Hematopoietic multipotent progenitor cell treated with erythropoietin and hydrocortisone succinate and interleukin-3 and kit ligand, for 6 days (in vitro differentiated cells): ENCODE data around the gene POU6F2.
"Not testable (repeated sequence)": the region's sequence is repeated elsewhere in the genome, so short reads cannot be mapped to it uniquely, and the experiment has no call there.

ENCODE experiments used
- DNase-seq: peaks from one replicate; pipeline ENCODE4 v3.0.0-alpha.2; 2015

POU6F2 gene

DNA sequence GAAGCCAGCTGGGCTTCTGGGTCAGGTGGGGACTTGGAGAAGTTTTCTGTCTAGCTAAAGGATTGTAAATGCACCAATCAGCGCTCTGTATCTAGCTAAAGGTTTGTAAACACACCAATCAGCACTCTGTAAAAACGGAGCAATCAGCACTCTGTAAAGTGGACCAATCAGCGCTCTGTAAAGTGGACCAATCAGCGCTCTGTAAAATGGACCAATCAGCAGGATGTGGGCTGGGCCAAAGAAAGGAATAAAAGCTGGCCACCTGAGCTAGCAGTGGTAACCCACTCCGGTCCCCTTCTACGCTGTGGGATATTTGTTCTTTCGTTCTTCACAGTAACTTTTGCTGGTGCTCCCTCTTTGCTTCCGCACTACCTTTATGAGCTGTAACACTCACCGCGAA, 216.7 kb downstream of the POU6F2 start:
- not testable (repeated sequence) for DNase-seq

DNA sequence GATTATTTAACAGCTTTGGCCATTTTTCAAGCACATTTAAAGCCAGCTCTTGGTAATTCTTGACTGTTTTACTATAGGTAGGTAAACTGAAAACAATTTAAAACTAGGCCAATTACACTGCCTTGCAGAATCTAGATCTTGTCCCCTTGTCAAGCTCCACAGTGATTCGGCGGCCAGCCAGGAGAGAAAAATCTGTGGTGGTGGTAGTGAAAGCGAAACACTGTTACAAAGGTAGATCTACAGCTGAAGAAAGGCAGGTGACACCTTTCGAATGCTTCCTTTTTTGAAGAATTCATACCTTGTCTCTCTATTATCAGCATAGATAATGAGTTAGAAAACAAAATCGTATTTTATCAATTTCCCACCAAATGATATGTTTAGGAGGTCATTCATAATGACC, 218.3 kb downstream of the POU6F2 start:
- DNase-seq: no peak

DNA sequence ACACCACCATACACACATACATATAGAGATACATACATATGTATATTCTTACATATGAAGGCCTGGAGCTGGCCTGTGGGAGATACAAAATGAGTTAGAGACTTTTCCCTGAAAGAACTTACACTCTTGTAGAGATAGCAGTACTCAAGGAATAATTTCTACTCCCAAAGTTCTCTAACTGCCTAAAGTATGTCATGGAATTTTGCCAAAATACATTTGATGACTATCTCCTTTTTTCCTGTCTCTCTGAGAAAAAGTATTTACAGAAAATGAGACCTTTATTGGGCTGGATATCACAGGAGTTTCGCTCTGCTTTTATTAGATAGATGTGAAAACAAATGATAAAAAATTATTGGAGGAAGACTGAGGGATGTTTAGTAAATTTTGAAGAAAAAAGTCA, 220.1 kb downstream of the POU6F2 start:
- DNase-seq: no peak

DNA sequence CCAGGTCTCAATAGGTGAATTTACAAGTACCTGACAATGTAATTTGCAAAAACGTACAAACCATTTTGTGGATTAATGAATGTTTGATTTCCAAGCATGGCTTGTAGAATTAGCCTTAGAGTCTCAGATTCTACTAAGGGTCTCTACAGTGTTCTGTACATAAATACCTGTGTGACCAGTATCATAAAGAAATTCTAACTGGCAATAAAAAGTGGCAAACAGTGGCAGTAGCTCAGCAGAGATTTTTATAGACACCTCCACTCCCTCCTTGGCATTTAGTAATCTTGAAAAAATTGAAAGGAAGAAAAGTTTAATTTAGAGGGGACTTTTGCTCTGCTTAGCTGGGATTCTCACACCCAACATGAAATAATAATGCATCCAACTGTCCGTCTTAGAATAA, 220.8 kb downstream of the POU6F2 start:
- DNase-seq: no peak

DNA sequence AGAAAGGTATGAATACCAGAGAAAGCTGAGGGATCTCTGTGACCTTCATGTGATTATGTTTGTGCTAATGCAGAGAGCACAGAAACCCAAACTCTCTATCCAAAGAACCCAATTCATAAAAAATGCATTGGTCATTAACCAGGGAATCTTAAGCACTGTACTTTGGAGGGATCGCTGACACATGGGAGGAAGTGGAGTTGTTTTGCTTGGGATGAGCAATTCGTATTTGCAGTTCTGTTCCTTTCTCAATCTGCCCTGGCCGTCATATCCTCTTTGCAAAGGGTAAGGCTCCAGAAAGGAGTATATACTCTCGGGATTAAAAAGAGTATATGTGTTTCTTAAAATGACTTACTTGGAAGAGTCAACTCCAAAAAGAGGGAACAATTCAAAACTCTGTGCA, 221.3 kb downstream of the POU6F2 start:
- DNase-seq: no peak

DNA sequence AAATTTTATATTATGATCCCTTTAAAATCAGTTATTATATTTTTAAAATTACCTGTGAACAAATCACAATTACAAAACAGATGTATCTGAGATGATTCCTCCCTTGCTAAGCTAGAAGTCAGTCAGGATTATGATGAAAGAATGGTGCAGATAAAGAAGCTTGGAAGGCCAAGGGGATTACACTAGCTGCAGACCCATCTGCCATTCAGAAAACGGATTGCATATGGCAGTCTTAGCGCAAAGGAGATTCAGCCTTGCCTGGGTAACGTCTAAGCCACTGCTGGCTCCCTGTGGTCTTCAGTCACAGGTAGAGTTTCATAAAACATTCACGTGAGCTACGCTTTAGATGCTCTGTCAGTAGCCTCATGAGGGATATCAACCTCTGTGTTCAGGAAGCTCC, 222.2 kb downstream of the POU6F2 start:
- DNase-seq: no peak

DNA sequence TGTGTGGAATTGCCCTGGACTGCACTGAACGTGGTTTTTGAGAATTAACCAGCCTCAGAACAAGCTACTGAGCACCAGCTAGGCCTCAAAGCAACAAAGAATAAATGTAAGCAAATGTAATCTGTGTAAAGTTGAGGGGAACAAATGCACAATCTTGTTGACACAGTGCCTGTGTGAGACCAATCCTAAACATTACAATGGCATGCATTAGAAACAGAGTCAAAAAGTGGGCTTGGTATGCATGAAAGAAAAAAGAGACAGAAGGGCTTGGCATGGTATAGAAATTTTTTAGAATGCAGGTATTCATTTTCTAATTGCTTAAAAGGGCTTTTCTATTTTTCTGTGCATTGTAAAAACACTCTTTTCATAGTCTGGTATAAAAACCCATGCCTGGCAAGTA, 224.3 kb downstream of the POU6F2 start:
- DNase-seq: no peak

DNA sequence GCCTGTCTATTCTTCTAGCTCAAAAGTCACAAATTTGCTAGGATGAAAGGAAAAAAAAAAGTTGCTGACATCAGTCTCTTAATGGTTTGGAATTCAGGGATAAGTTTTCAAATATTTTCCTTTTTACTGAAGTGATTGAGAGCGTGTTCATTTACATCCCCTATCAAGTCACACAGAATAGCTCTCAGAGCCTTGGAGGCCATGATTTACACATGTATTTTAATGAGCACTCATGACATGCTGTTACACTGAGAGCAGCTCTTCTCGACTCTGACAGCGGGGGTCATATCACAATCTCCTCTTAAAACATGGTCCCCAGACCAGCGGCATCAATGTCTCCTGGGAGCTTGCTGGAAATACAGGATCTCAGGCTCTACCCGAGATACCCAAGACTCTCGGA, 232.7 kb downstream of the POU6F2 start:
- no peak for DNase-seq

DNA sequence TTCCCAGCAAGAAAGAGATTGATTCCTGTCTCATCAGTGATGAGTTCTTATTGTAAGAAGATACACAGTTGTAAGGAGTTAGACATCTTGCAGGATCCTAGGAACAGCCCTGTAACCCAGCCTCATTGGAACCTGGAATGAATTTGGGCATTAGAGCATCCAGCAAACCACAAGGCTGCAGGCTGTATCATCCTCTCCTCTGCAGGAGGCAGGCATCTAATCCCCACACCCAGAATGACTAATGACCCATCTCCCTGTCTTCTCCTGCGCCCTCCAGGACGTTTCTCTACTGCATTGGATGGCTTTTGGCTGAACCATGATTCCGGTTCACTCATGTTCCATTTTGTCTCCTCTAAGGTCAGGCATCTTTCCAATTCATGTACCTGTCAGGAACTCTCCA, 233.9 kb downstream of the POU6F2 start:
- no peak for DNase-seq

DNA sequence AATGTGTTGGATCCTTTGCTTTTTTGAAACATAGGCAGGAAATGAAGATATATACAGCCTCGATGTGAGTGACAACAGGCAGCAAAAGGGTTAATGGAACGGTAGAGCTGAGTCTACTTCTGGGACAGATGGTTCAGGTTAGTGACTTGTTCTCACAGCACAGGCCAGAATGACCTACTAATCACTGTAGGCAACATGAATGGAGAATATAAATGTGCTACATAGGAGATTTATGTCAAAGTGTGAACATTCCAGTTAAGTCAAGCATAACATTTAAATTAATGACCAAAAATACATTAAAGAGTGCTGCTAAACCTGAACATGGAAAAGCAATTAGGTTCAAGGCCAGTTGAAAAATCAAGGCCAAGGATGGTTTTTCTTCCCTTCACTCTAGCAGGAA, 235.2 kb downstream of the POU6F2 start:
- no peak for DNase-seq

DNA sequence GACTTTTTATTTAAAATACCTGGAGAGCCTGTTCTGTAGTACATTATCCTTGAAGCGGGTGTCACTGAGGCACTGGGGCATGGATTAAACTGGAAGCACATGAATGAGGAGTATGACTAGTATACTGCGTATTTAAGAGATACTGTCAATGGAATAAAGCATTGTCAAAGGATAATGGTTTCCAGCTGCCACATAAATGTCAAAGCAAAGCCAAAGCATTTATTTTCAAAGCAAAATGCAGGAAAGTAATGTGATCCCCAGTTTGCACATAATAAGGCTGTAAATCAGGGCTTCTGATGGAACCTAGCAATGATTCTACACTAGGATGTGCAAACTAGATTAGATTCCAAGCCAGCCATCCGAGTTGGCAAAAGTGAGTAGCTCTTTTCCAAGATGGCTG, 240.1 kb downstream of the POU6F2 start:
- no peak for DNase-seq

DNA sequence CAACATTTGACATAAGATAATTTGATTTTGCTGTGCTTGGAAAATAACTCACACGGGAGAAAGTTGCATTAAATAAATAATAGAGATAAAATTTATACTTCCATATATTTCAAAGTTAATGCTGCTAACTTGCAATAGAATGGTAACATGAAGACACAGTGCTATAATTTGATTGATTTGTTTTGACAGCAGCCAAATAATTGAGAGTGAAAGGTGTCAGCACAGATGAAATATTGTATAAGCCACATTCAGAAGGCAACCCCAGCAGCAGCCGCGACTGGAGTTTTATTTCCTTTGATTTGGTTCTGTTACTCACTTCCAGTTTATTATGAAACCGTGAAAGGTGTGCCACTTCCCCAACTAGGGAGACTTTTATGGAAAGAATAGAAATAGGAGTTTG, 242.2 kb downstream of the POU6F2 start:
- DNase-seq: no peak

DNA sequence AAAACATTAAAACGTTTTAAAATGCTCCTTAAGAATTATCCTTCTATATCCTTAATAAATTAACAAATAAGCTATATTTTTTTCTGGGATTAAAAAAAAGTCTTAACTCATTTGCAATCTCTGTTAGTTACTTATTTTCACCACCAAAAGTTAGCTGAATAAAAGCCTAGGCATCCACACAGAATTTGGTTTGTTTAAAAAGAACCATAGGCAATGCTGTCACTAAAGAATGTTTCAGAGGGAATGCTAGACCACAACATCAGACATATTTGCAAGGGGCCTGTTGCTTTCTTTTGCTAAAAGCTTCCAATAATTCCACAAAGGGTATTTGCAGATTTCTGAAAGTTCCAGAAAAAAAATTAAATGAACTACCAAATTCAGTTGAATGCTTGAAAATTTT, 244.2 kb downstream of the POU6F2 start:
- DNase-seq: no peak

DNA sequence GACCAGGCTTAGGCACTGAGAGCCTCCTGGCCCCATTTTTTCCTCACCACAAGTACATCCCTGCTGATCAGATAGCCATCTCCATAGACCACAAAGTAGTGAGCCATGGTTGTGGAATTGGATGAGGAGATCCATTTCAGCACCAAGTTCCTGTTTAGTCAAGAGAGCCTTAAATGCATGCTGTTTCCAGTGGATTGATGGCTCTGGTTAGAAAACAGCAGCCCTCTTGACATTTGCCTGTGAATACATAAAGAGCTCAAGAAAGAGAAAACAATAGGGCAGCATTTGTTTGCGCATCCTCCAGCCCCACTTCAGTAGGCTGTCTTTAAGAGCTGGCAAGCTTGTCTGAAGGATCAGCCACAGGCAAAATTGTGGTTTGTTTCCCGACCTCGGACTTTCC, 251.2 kb downstream of the POU6F2 start:
- DNase-seq: no peak

DNA sequence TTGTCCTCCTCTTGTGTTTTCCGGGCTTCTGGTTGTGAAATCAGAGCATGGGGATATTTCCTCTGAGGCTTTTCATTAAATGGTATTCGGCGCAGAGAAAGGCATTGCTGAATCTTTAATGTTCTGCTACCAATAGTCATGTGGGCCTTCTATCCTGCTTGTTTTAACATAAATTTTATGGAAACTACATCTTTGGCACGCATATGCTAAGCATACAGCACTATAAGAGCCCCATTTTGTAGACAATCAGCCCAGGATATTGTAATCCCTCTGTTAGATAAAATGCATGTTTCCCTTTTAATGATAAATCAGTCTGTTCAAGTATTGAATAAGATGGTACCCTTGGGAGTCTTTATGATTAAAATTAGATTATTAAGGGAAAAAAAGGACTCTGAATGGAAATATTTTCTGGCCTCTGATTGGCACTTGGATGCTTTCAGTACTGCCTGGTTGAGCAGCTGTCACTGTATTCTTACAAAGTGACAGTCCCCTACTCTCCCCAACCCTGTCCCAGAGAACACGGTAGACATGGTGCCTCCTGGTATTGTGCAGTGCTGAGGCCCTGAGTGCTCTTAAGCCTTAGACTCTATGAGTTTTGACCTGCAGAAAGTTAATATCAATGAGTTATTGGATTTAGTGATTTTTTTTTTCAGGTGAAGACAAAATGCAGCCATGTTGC, 256.3 kb downstream of the POU6F2 start:
- DNase-seq: no peak

DNA sequence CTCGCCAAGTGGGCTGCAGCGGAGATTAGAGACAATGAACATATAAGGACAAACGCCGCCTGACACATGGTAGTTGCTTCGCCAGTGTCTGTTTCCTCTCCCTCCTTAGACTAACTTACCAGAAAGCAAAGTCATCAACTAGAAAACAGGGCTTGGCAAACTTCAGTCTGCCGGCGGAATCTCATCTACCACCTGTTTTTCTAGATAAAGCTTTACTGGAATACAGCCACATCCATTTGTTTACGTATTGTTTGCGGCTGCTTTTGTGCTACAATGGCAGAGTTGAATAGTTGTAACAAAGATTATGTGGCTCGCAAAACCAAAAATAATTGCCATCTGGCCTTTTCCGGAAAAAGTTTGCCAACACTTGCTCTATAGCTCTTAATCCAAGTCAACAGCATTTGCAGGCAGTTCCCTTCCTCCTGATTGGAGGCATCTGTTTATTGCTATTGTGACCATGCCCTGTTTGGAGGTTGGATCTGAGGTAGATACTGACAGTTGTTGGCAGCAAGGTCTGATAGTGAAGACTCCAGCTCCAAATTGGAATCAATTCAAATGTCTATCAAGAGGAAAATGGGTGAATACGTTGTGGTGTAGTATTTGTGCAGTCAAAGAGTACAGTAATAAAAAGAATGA, 260.6 kb downstream of the POU6F2 start:
- DNase-seq: no peak

DNA sequence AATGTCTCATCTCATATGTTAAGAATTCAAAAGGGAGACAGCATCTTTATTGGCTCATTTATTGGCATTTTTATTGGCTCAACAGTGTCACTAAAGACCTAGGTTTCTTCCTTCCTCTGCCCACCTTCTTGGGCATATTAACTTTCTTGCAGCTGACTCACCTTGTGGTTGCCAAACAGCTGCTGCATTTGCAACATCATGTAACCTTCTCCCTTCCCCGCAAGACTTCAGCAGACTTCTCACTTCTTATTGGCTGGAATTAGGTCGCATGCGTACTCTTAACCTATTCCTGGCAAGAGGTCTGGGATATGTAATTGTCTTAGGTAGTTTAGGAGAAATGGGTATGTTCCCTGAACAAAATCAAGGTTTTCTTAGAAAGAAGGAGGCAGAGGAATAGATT, 263.2 kb downstream of the POU6F2 start:
- DNase-seq: no peak

DNA sequence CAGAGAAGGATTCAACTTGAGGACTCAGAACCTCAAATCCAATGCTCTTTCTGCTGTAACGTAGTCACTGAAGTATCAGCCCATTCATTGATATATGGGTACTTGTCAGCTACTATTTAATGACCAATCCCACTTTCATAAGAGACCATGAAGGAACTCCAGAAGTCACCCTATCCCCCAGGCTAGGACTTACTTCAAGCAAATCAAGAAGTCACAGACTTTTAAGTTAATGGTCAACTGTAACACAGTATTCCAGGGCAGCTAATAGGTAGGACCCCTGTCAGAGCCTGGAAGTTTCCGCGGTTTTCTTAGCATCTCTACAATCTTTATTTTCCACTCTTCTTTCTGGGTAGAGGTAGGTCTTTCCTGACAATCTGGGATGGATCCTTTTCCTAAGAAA, 269.9 kb downstream of the POU6F2 start:
- DNase-seq: no peak

DNA sequence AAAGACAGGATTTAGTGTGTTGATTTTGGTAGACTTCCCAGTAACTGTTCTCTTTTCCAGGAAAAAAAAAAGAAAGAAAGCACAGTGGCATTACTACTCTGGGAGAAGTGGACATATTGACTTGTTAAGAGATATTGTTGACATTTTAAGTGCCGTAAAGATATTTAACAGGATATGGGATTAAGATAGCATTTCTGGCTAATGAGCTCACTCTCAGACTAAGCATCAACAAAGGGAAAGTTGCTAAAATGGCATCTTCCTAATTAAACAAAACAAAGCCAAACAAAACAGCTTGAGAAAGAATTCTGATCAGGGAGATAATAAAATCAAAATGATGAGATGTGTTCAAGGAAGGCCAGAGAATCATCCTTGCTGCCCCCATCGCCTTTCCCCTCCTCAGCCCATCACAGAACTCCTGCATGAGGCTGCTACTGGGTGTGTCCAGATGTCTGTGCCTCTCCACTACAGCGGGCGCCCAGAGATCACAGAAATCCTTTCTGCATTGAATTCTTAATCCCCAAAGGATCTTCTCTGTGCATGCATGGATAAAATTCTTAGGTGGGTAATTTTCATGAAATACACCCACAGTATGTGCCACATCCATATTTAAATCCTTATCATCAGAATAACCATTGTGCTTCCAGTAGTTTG, 270.5 kb downstream of the POU6F2 start:
- no peak for DNase-seq

DNA sequence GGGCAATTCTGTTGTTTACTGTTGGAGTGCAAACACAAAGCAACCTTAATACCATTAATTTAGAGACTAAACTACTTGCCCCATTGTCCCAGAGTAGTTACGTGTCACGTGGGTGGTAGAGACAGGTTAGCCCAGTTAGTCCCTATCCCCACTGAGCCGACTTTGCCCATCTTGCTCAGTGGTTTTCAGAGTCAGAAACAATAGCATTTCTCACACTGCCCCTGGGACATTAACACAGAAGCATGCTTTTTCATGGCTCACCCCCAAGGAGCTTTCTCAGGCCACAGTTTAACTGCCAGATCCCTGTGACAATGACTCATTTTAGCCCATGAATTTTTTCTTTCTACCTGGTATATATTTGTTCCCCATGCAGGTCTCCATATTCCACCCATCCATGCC, 271.0 kb downstream of the POU6F2 start:
- DNase-seq: no peak

DNA sequence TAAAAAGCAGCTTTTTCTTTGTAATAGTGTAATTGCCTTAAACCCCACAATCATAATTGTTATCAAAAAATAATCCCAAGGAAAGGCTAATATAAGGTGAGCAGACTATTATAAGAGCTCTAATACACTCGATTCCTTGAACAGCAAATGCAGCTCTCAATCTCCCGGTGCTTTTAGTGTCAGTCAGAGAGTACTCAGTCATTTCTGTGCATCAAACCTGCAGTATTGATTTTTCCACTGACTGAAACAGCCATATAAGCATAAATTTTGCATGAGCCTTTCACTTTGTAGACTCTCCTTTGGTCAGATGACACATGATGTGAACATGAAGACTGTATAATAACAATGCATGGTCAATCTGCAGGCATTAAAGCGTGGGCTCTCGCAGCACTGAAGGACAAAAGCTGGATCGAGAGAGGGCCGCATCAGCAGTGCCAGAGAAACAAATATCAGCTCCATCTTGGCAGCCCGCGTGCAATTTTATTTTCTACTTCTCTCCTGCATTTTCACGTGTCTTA, 272.0 kb downstream of the POU6F2 start:
- no peak for DNase-seq

DNA sequence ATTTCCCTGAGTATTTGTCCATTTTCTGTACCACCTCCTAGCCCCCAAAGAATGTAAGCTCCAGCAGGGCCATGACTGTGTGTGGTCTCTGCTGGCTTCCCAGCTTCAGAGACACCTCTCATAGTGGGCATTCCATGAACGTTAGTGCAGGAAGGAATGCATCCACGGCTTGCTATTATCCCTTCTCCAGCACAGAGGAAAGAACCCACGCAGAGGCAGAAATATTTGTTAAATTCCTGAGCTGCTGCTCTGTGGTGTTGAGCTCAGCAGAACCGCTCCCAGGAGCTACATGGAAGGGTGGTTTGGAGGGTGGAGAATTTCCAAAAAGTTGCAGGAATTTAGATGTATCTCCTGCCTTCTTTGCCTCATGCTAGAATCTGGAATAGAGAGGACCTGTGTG, 275.2 kb downstream of the POU6F2 start:
- DNase-seq: no peak

DNA sequence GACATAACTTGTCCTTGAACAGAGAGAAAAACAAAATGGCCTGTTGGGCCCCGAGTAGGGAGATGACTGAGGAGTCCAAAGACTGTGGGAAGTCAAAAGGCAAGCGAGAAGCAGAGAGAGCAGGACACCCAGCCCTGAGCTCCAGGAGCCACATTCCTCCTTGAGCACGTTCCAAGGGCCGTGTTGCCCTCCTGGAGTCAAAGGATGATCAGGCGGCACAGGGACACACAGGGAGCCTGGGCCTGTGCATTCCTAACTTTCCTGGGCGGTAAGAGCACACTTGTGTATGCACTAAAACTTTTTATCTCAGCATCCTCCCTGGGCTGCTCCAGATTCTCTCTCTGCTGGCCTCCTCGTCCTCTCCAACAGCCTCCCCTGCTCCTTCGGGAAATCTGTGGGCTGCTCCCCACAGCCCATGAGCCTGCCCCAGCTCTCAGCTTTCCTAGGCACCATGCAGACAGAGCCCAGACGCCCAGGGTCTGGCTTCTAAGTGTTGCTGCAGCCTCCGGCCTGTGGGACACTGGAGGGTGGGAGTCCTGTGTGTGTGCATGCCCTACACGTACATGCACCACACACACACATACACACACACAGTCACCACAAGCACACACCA, 281.8 kb downstream of the POU6F2 start:
- DNase-seq: no peak

DNA sequence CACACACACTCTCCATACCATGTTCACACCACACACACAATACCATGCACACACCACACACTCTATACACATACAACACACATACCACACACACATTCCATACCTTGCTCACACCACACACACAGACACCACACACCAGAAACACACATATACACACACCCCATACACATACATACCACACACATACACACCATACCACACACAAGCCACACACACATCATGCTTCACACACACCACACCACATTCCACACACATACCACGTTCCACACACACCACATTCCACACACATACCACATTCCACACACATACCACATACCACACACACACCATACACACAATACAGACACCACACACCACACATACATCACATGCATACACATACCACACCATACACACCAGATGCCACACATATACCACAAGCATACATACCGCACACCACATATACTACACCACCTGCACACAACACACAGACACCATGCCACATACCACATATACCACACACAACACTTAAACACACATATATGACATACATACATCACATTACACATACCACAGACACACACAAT, 282.7 kb downstream of the POU6F2 start:
- no peak for DNase-seq
